ENCODE results near the gene AAK1.

AAK1 gene

GRCh38 chr2:69567909-69568300 is 75.6 kb downstream of the AAK1 start:
- peaks cover 70% of the 10 kb centered on the region for H3K79me2 ChIP-seq
- H3K36me3 ChIP-seq (ENCODE audit: control insufficient read depth, insufficient read depth, low read length), result no peaks in the 10 kb centered on the region
- no peak overlapping the region for H2AFZ ChIP-seq
- TF ChIP-seq, protein P1, sequence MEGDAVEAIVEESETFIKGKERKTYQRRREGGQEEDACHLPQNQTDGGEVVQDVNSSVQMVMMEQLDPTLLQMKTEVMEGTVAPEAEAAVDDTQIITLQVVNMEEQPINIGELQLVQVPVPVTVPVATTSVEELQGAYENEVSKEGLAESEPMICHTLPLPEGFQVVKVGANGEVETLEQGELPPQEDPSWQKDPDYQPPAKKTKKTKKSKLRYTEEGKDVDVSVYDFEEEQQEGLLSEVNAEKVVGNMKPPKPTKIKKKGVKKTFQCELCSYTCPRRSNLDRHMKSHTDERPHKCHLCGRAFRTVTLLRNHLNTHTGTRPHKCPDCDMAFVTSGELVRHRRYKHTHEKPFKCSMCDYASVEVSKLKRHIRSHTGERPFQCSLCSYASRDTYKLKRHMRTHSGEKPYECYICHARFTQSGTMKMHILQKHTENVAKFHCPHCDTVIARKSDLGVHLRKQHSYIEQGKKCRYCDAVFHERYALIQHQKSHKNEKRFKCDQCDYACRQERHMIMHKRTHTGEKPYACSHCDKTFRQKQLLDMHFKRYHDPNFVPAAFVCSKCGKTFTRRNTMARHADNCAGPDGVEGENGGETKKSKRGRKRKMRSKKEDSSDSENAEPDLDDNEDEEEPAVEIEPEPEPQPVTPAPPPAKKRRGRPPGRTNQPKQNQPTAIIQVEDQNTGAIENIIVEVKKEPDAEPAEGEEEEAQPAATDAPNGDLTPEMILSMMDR (IDR thresholded peaks at IDR 0.05), result no peak
- H3K9ac ChIP-seq, result no peak overlapping the region
- peaks cover 55% of the 10 kb centered on the region for H3K4me1 ChIP-seq
- no peak overlapping the region for H3K27ac ChIP-seq
- peak overlapping the region; percentile 18 for H3K4me2 ChIP-seq (ENCODE audit: low read length)
- H3K9me3 ChIP-seq (ENCODE audit: control insufficient read depth, low read length), result no peaks in the 10 kb centered on the region
- no peaks in the 10 kb centered on the region for H3K27me3 ChIP-seq (ENCODE audit: control insufficient read depth, insufficient read depth, low read length)
- H3K4me3 ChIP-seq (ENCODE audit: low read depth, low read length), result no peak overlapping the region

DNA sequence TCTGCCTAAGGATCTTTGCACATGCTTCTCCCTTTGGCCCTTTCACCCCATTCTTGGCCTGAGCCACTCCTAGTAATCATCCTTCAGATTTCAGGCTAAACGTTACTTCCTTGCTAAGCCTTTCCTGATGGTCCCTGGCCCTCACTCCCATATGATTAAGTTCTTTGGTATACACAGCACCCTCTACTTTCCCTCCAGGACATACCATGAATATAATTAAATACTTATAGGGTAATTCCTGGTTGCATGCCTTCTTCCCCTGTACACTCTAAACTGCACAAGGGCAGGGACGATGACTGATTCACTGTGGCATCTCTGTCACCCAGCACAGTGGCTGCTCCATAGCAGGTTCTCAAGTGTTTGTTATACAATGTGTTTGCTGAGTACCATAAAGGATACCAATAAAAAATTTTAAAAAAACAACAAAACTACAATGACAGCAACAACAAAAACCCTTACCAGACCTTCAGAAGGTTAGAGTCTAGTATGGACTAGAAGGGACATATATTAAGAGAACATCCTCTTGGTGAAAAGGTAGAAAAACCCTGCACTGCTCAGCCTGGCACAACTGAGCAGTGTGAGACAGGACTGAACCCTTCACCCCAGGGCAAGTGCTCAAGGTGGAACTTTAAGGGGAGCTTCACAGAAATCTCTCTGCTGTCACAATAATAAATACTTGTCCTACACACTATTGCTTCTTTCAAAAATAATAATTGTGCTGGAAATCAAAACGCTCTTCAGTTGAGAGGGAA is 76.2 kb downstream of the AAK1 start:
- Histone ChIP-seq H3K4me3 (ENCODE audit: low read depth, low read length) (no peak overlapping the region), H3K4me2 (ENCODE audit: low read length) (peak overlapping the region; percentile 37), H3K36me3 (ENCODE audit: control insufficient read depth, insufficient read depth, low read length) (no peaks in the 10 kb centered on the region), H3K27me3 (ENCODE audit: control insufficient read depth, insufficient read depth, low read length) (no peaks in the 10 kb centered on the region), H3K9ac (no peak overlapping the region), H2AFZ (no peak overlapping the region), H3K27ac (no peak overlapping the region), H3K4me1 (peaks cover 51% of the 10 kb centered on the region), H3K79me2 (peaks cover 71% of the 10 kb centered on the region), H3K9me3 (ENCODE audit: control insufficient read depth, low read length) (no peaks in the 10 kb centered on the region)
- TF ChIP-seq, protein P1 (IDR thresholded peaks at IDR 0.05), result no peak

DNA sequence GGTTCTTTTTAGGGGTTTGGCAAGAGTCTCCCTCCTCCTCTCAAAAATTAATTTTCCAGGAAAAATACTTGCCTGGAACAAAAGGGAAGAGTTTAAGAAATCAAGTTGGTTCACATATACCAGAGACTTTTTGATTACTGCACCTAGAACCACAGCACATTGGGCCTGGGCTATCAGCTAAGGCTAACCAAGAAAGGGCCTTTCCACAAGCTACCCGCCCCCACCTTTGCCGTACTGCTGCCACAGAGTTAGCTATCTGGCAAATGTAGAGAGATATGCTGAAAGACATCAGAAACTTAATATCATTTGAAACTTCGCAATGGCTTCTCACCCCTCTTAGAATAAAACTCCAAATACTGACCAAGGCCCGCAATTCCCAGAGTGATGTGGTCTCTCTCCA is 76.9 kb downstream of the AAK1 start:
- H3K36me3 ChIP-seq (ENCODE audit: control insufficient read depth, insufficient read depth, low read length), result no peaks in the 10 kb centered on the region
- H3K4me2 ChIP-seq (ENCODE audit: low read length), result no peak overlapping the region
- H3K4me1 ChIP-seq, result peaks cover 45% of the 10 kb centered on the region
- H3K27ac ChIP-seq, result no peak overlapping the region
- no peak overlapping the region for H2AFZ ChIP-seq
- no peak overlapping the region for H3K9ac ChIP-seq
- TF ChIP-seq, protein P1 (IDR thresholded peaks at IDR 0.05), result no peak
- H3K79me2 ChIP-seq, result peaks cover 69% of the 10 kb centered on the region
- no peaks in the 10 kb centered on the region for H3K9me3 ChIP-seq (ENCODE audit: control insufficient read depth, low read length)
- H3K4me3 ChIP-seq (ENCODE audit: low read depth, low read length), result no peak overlapping the region
- no peaks in the 10 kb centered on the region for H3K27me3 ChIP-seq (ENCODE audit: control insufficient read depth, insufficient read depth, low read length)

DNA sequence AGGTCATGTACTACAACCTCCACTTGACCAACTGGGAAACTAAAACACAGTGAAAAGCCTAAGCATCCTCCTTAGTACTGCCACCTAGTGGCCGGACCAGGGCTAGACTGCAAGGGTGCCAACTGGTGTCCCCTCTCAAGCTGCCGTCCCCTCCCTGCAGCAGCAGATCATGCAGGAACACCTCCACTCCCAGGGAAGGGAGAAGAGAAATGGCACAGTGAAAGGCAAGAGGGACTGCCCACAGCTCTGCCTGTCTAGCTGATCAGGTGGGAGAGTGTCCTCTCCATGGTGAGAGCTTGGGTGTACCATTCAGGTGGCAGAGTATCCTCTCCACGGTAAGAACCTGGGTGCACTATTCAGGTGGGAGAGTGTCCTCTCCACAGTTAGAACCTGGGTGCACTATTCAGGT is 78.1 kb downstream of the AAK1 start:
- H3K4me1 ChIP-seq, result peaks cover 41% of the 10 kb centered on the region
- no peak overlapping the region for H3K27ac ChIP-seq
- H3K4me3 ChIP-seq (ENCODE audit: low read depth, low read length), result no peak overlapping the region
- peaks cover 62% of the 10 kb centered on the region for H3K79me2 ChIP-seq
- H3K4me2 ChIP-seq (ENCODE audit: low read length), result peak overlapping the region; percentile 34
- no peaks in the 10 kb centered on the region for H3K9me3 ChIP-seq (ENCODE audit: control insufficient read depth, low read length)
- H3K27me3 ChIP-seq (ENCODE audit: control insufficient read depth, insufficient read depth, low read length), result no peaks in the 10 kb centered on the region
- H3K9ac ChIP-seq, result no peak overlapping the region
- no peak overlapping the region for H2AFZ ChIP-seq
- TF ChIP-seq, protein P1 (IDR thresholded peaks at IDR 0.05), result peak; percentile 85
- no peaks in the 10 kb centered on the region for H3K36me3 ChIP-seq (ENCODE audit: control insufficient read depth, insufficient read depth, low read length)

- Histone ChIP-seq H3K36me3 (ENCODE audit: control insufficient read depth, insufficient read depth, low read length) (no peaks in the 10 kb centered on the region), H3K4me2 (ENCODE audit: low read length) (peak overlapping the region; percentile 34), H3K79me2 (peaks cover 55% of the 10 kb centered on the region), H3K9ac (no peak overlapping the region), H3K27me3 (ENCODE audit: control insufficient read depth, insufficient read depth, low read length) (no peaks in the 10 kb centered on the region), H3K4me1 (peaks cover 46% of the 10 kb centered on the region), H3K9me3 (ENCODE audit: control insufficient read depth, low read length) (no peaks in the 10 kb centered on the region), H3K4me3 (ENCODE audit: low read depth, low read length) (no peak overlapping the region), H2AFZ (no peak overlapping the region), H3K27ac (peak overlapping the region; percentile 2)
- TF ChIP-seq, protein P1 (IDR thresholded peaks at IDR 0.05), result no peak
Observed at GRCh38 chr2:69564604-69565003, 78.9 kb downstream of the AAK1 start.

Data from parathyroid adenoma (tissue), 2 donors.